B cell (primary cell): ENCODE results near the gene PDK4. TPM values are rescaled to one million over a fixed set of nuclear protein-coding genes. Genes with fewer than 3 reads are reported as not detected.

Experiments
- ATAC-seq: fragments of 200-7000 bp; cut with Tn5 transposase; one replicate; pipeline ENCODE4 v1.10.0; 2021; ENCODE audit warnings: low read depth, mild to moderate bottlenecking, moderate number of reproducible peaks, moderate library complexity
- CTCF ChIA-PET: fragments of 350-600 bp; sonication (Branson Sonifier 250); formaldehyde crosslinking; loops from one replicate; lab custom pipeline; 2021; ENCODE audit warnings: antibody characterized with exemption, inconsistent platforms; lab: Charles Lee
- POLR2A ChIA-PET: fragments of 350-600 bp; sonication (Branson Sonifier 250); formaldehyde crosslinking; loops from one replicate; lab custom pipeline; 2021; ENCODE audit warnings: antibody characterized with exemption; lab: Charles Lee
- DNase-seq: peaks from one replicate; pipeline ENCODE4 v3.0.0; 2013
- H2AFZ ChIP-seq: 2 replicates; pipeline ENCODE4 v1.6.1; 2012; ENCODE audit warnings: mild to moderate bottlenecking, low read depth, low read length; ENCODE audit not compliant: insufficient read depth, poor library complexity, severe bottlenecking
- H3K27ac ChIP-seq, 2 donors: 1 replicate in 1 of 2; 2 replicates in 1 of 2; pipeline ENCODE4 v1.5.1; 2012 to 2013; ENCODE audit warnings: low read length in 2 of 2, mild to moderate bottlenecking in 2 of 2, moderate library complexity in 1 of 2
- H3K27me3 ChIP-seq, 4 experiments: fragments of 200-600 bp in 1 of 4; sonication (generic) in 1 of 4; replicated peaks in 1 of 4; 1 replicate in 2 of 4; 2 replicates in 2 of 4; pipeline versions ENCODE4 v1.6.1 to v1.7.0; 2013 to 2016; ENCODE audit warnings: low read length in 3 of 4, mild to moderate bottlenecking in 2 of 4, mixed read lengths in 1 of 4, moderate library complexity in 1 of 4; ENCODE audit not compliant: insufficient read depth in 4 of 4, control insufficient read depth in 3 of 4; ENCODE audit errors: control extremely low read depth in 1 of 4
- H3K36me3 ChIP-seq, 2 experiments: replicated peaks in 1 of 2; 1 replicate in 1 of 2; 2 replicates in 1 of 2; pipeline versions ENCODE4 v1.6.1 to v1.7.1; 2013; ENCODE audit warnings: low read length in 1 of 2; ENCODE audit not compliant: insufficient read depth in 2 of 2, control insufficient read depth in 1 of 2; ENCODE audit errors: control extremely low read depth in 1 of 2, extremely low read depth in 1 of 2
- H3K4me1 ChIP-seq, 2 donors: fragments of 200-600 bp in 1 of 2; sonication (generic) in 1 of 2; 1 replicate in 1 of 2; 2 replicates in 1 of 2; pipeline versions ENCODE4 v1.5.1 to v1.6.1; 2013 to 2017; ENCODE audit warnings: low read length in 2 of 2; ENCODE audit not compliant: control insufficient read depth in 2 of 2, insufficient read depth in 2 of 2
- H3K4me2 ChIP-seq: replicated peaks from 2 replicates; pipeline ENCODE3; 2012; ENCODE audit warnings: mild to moderate bottlenecking, low read depth, low read length; ENCODE audit not compliant: poor library complexity, severe bottlenecking
- H3K4me3 ChIP-seq, 5 experiments: fragments of 200-600 bp in 1 of 5; sonication (generic) in 1 of 5; 1 replicate in 3 of 5; 2 replicates in 2 of 5; pipeline versions ENCODE4 v1.5.1 to v1.7.0; 2011 to 2016; ENCODE audit warnings: low read length in 4 of 5, mild to moderate bottlenecking in 4 of 5, low read depth in 2 of 5, control low read depth in 1 of 5, moderate library complexity in 1 of 5; ENCODE audit not compliant: insufficient read depth in 1 of 5; ENCODE audit errors: control extremely low read depth in 1 of 5, extremely low read depth in 1 of 5
- H3K79me2 ChIP-seq: fragments of 200-600 bp; sonication (generic); one replicate; pipeline ENCODE4 v1.6.0; 2016; ENCODE audit warnings: low read length; ENCODE audit not compliant: control insufficient read depth, insufficient read depth
- H3K9ac ChIP-seq: fragments of 200-600 bp; sonication (generic); 2 replicates; pipeline ENCODE4 v1.6.1; 2017; ENCODE audit warnings: mild to moderate bottlenecking, low read length, moderate library complexity
- H3K9me3 ChIP-seq, 3 donors: one replicate each; pipeline versions ENCODE4 v1.6.1 to v1.7.1; 2013; ENCODE audit warnings: low read length in 2 of 3; ENCODE audit not compliant: control insufficient read depth in 2 of 3, insufficient read depth in 1 of 3; ENCODE audit errors: control extremely low read depth in 1 of 3
- H4K20me1 ChIP-seq: 2 replicates; pipeline ENCODE4 v1.6.0; 2012; ENCODE audit warnings: mild to moderate bottlenecking, low read length; ENCODE audit not compliant: insufficient read depth, control insufficient read depth, poor library complexity, severe bottlenecking
- H3K27ac Mint-ChIP-seq: one replicate; pipeline ENCODE4 v1.8.0; 2021; ENCODE audit warnings: mixed read lengths
- H3K27me3 Mint-ChIP-seq: one replicate; pipeline ENCODE4 v1.8.0; 2021; ENCODE audit warnings: mixed read lengths
- H3K4me1 Mint-ChIP-seq: one replicate; pipeline ENCODE4 v1.8.0; 2021; ENCODE audit warnings: mixed read lengths
- H3K4me3 Mint-ChIP-seq: one replicate; pipeline ENCODE4 v1.8.0; 2021; ENCODE audit warnings: mixed read lengths
- H3K9me3 Mint-ChIP-seq: one replicate; pipeline ENCODE4 v1.8.0; 2022; ENCODE audit warnings: mixed read lengths; ENCODE audit not compliant: insufficient read depth
- EZH2 ChIP-seq: IDR thresholded peaks from 2 replicates; pipeline ENCODE4 v1.6.1; 2012; ENCODE audit warnings: borderline replicate concordance, low read depth, mild to moderate bottlenecking, moderate library complexity, low read length; ENCODE audit not compliant: insufficient read depth, poor library complexity, severe bottlenecking
- WGBS: methylation state at CpG from one replicate; pipeline ENCODE4 v1.1.5; 2013; ENCODE audit warnings: missing lambda C conversion rate; ENCODE audit not compliant: insufficient coverage; 5-methylcytosine and 5-hydroxymethylcytosine counted together
- intact Hi-C: fragments of 100-400 bp; cut with micrococcal nuclease; formaldehyde crosslinking; loops from one replicate; pipeline ENCODE4 v1.10.0; 2022
- polyA plus RNA-seq: library from polyadenylated mRNA; depleted of rRNA; stranded (reverse); fragments of >200 nt; gene quantifications from 2 replicates; pipeline ENCODE4 v1.2.3, GENCODE V29; 2012
- total RNA-seq, 2 donors: library from RNA; stranded (reverse); fragments of 120-200 nt in 1 of 2; gene quantifications; 1 replicate in 1 of 2; 2 replicates in 1 of 2; pipeline versions ENCODE4 v1.2.3 to v1.2.4, GENCODE V29; 2013 to 2022
- TF ChIP-seq, protein P1 (sequence below): fragments of 200-600 bp; IDR thresholded peaks from one replicate; pipeline ENCODE4 v1.8.0; 2022; ENCODE audit warnings: antibody characterized with exemption, mild to moderate bottlenecking

PDK4 gene
- total and polyA plus RNA-seq, 2 donors (not counting 1 experiment from before 2014, with no cell fraction given) = 0.54 to 6.8 TPM

DNA sequence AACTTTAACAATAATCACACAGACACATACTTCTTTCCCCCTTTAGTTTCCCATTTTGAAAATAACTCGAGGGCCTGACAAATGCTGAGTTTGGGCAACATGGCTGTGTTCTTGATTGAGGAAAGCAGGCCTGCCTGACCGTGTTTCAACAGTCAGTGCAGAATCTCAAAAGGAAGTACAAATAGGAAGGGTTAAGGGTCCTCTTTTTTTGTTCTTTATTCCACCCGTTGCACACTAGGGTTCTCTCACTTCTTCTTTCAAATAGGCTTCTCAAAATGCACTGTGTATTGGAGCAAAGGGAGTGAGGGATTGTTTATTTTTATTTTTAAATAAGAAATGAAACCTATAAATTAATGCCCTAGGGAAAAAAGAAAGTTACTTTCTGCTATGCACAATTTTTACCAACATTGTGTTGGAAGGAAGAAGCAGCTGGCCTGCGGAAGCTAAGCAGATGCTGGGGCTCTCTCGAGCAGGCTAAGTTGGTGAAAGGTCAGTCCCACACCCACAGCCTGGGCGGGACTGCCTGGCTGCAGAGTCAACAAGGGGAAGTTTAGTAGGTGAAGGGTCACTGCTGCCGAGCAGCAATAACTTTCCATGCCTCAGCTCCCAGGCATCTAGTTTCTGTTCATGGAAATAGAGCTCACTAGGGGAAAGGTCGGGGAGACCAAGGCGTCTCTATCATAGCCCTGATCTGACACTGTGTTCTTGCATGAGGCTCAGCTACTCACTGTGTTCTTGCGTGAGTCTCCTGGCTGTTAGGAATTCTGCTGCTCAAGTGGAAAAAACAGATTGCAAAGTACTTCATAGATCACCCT is 12.2 kb upstream of the PDK4 start:
- Histone ChIP-seq H3K4me3 (peak overlapping the region; percentile 15 to 60 (median 34)), H3K9me3 (peaks cover 0 to 16% (median 0%) of the 10 kb centered on the region in 3 donors), H2AFZ (peak overlapping the region; percentile 36), H4K20me1 (no peaks in the 10 kb centered on the region), H3K9ac (peak overlapping the region; percentile 62), H3K4me1 (peaks cover 38 to 42% of the 10 kb centered on the region in 2 donors), H3K27ac (peak overlapping the region; percentile 71 to 72), H3K36me3 (no peaks in the 10 kb centered on the region), H3K79me2 (no peaks in the 10 kb centered on the region), H3K4me2 (peak overlapping the region; percentile 83), H3K27me3 (no peaks in the 10 kb centered on the region)
- no peak for TF ChIP-seq EZH2
- peak; percentile 74 for DNase-seq
- Mint-ChIP-seq H3K27me3 (no peaks in the 10 kb centered on the region), H3K4me1 (peaks cover 60% of the 10 kb centered on the region), H3K27ac (peak overlapping the region; percentile 97), H3K4me3 (peak overlapping the region; percentile 90), H3K9me3 (peaks cover 8% of the 10 kb centered on the region)
- WGBS = 0% methylated on average over 5 of the region's 10 CpGs
- CTCF ChIA-PET = interaction anchor here (0.6 to 4.0 kb wide), 15 partner anchors 11 to 1159 kb away, joined by 3 to 45 read pairs (median 5); no protein-coding TSS in a partner anchor
- intact Hi-C loops = loop anchor here (1.0 to 10.0 kb wide), 7 partner anchors 12 to 1506 kb away; partner anchors contain the start of genes PDK4 and SDHAF3
- ATAC-seq = peak; percentile 94
- POLR2A ChIA-PET = interaction anchor here (0.6 to 1.2 kb wide), 7 partner anchors 11 to 1052 kb away, joined by 3 to 7 read pairs (median 4); partner anchors contain the start of gene PDK4

DNA sequence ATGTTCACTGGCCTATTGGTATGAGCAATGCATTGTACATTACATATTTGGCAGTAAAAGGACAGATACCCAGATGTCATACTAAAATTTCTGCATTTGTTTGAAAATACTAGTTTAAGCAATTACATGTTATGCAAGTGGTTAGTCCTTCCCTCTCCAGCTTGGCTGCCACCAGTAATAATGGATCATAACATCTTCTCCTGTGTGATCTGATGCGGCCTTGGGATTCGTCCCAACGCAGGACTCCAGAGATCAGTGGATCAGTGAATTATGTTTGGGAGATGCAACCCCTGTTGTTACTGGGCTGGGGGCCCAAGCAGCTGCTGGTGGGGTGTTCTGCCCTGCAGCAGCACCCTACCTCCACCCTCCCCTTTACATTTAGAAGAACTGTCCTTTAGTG is 11.2 kb upstream of the PDK4 start:
- ChIA-PET POLR2A (interaction anchor here (0.6 kb wide), 1 partner anchor 130 kb away, joined by 3 read pairs; no protein-coding TSS in a partner anchor), CTCF (interaction anchor here (0.6 to 4.0 kb wide), 11 partner anchors 10 to 1158 kb away, joined by 3 to 45 read pairs (median 5); no protein-coding TSS in a partner anchor)
- peak overlapping the region; percentile 97 for H3K27ac Mint-ChIP-seq
- intact Hi-C loops = loop anchor here (5.0 to 10.0 kb wide), 2 partner anchors 60 to 1507 kb away; partner anchors contain the start of gene SDHAF3
- peak overlapping the region; percentile 90 for H3K4me3 Mint-ChIP-seq
- Histone ChIP-seq H3K4me1 (peaks cover 38 to 42% of the 10 kb centered on the region in 2 donors), H3K79me2 (no peaks in the 10 kb centered on the region), H4K20me1 (no peaks in the 10 kb centered on the region), H3K9me3 (peaks cover 0 to 13% (median 0%) of the 10 kb centered on the region in 3 donors), H3K4me3 (no peak overlapping the region), H3K36me3 (no peaks in the 10 kb centered on the region), H3K9ac (no peak overlapping the region), H3K4me2 (peak overlapping the region; percentile 83), H3K27ac (peak overlapping the region in 1 of 2 donors; percentile 72), H2AFZ (no peak overlapping the region), H3K27me3 (no peaks in the 10 kb centered on the region)
- ATAC-seq (no peak), DNase-seq (no peak)
- H3K9me3 Mint-ChIP-seq = peaks cover 4% of the 10 kb centered on the region
- WGBS = 100% methylated on average over 3 of the region's 3 CpGs
- H3K27me3 Mint-ChIP-seq = no peaks in the 10 kb centered on the region
- TF ChIP-seq, protein P1, sequence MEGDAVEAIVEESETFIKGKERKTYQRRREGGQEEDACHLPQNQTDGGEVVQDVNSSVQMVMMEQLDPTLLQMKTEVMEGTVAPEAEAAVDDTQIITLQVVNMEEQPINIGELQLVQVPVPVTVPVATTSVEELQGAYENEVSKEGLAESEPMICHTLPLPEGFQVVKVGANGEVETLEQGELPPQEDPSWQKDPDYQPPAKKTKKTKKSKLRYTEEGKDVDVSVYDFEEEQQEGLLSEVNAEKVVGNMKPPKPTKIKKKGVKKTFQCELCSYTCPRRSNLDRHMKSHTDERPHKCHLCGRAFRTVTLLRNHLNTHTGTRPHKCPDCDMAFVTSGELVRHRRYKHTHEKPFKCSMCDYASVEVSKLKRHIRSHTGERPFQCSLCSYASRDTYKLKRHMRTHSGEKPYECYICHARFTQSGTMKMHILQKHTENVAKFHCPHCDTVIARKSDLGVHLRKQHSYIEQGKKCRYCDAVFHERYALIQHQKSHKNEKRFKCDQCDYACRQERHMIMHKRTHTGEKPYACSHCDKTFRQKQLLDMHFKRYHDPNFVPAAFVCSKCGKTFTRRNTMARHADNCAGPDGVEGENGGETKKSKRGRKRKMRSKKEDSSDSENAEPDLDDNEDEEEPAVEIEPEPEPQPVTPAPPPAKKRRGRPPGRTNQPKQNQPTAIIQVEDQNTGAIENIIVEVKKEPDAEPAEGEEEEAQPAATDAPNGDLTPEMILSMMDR = no peak
- no peak for TF ChIP-seq EZH2
- H3K4me1 Mint-ChIP-seq = peaks cover 62% of the 10 kb centered on the region
